ENCODE results near the gene ELAPOR1.

The ELAPOR1 gene

GRCh38 chr1:109116286-109116685, 2.4 kb downstream of the ELAPOR1 start:
- no peak overlapping the region for H3K27ac ChIP-seq (ENCODE audit: low read depth, low read length)
- H3K4me1 ChIP-seq (ENCODE audit: control insufficient read depth, insufficient read depth, low read length, unreplicated experiment) = peaks cover 12% of the 10 kb centered on the region
- peaks cover 28% of the 10 kb centered on the region for H3K27me3 ChIP-seq (ENCODE audit: insufficient read depth, low read length)
- no peaks in the 10 kb centered on the region for H3K36me3 ChIP-seq (ENCODE audit: insufficient read depth, low read length)
- H3K4me3 ChIP-seq (ENCODE audit: low read depth, low read length) = no peak overlapping the region
- H2AFZ ChIP-seq (ENCODE audit: low read length, unreplicated experiment) = no peak overlapping the region
- H3K79me2 ChIP-seq (ENCODE audit: control insufficient read depth, insufficient read depth, low read length, unreplicated experiment) = no peaks in the 10 kb centered on the region

GRCh38 chr1:109118089-109118488, 4.2 kb downstream of the ELAPOR1 start:
- H3K4me1 ChIP-seq (ENCODE audit: control insufficient read depth, insufficient read depth, low read length, unreplicated experiment) = peaks cover 7% of the 10 kb centered on the region
- no peak overlapping the region for H3K27ac ChIP-seq (ENCODE audit: low read depth, low read length)
- H2AFZ ChIP-seq (ENCODE audit: low read length, unreplicated experiment) = no peak overlapping the region
- no peaks in the 10 kb centered on the region for H3K79me2 ChIP-seq (ENCODE audit: control insufficient read depth, insufficient read depth, low read length, unreplicated experiment)
- H3K27me3 ChIP-seq (ENCODE audit: insufficient read depth, low read length) = peaks cover 26% of the 10 kb centered on the region
- H3K36me3 ChIP-seq (ENCODE audit: insufficient read depth, low read length) = no peaks in the 10 kb centered on the region
- no peak overlapping the region for H3K4me3 ChIP-seq (ENCODE audit: low read depth, low read length)

GRCh38 chr1:109120356-109120755, 6.4 kb downstream of the ELAPOR1 start:
- Histone ChIP-seq H3K36me3 (ENCODE audit: insufficient read depth, low read length) (no peaks in the 10 kb centered on the region), H3K27ac (ENCODE audit: low read depth, low read length) (no peak overlapping the region), H2AFZ (ENCODE audit: low read length, unreplicated experiment) (no peak overlapping the region), H3K27me3 (ENCODE audit: insufficient read depth, low read length) (peaks cover 5% of the 10 kb centered on the region; the same call in 1 of the 2 replicates), H3K79me2 (ENCODE audit: control insufficient read depth, insufficient read depth, low read length, unreplicated experiment) (no peaks in the 10 kb centered on the region), H3K4me3 (ENCODE audit: low read depth, low read length) (no peak overlapping the region), H3K4me1 (ENCODE audit: control insufficient read depth, insufficient read depth, low read length, unreplicated experiment) (no peaks in the 10 kb centered on the region)

- Histone ChIP-seq H3K36me3 (ENCODE audit: insufficient read depth, low read length) (no peaks in the 10 kb centered on the region), H3K4me3 (ENCODE audit: low read depth, low read length) (no peak overlapping the region), H3K27ac (ENCODE audit: low read depth, low read length) (no peak overlapping the region), H3K79me2 (ENCODE audit: control insufficient read depth, insufficient read depth, low read length, unreplicated experiment) (no peaks in the 10 kb centered on the region), H3K27me3 (ENCODE audit: insufficient read depth, low read length) (no peaks in the 10 kb centered on the region), H3K4me1 (ENCODE audit: control insufficient read depth, insufficient read depth, low read length, unreplicated experiment) (peaks cover 10% of the 10 kb centered on the region), H2AFZ (ENCODE audit: low read length, unreplicated experiment) (no peak overlapping the region)
Observed at GRCh38 chr1:109131059-109131458, 17.1 kb downstream of the ELAPOR1 start.

- Histone ChIP-seq H3K36me3 (ENCODE audit: insufficient read depth, low read length) (no peaks in the 10 kb centered on the region), H3K4me3 (ENCODE audit: low read depth, low read length) (no peak overlapping the region), H2AFZ (ENCODE audit: low read length, unreplicated experiment) (no peak overlapping the region), H3K27me3 (ENCODE audit: insufficient read depth, low read length) (no peaks in the 10 kb centered on the region), H3K4me1 (ENCODE audit: control insufficient read depth, insufficient read depth, low read length, unreplicated experiment) (peaks cover 10% of the 10 kb centered on the region), H3K27ac (ENCODE audit: low read depth, low read length) (no peak overlapping the region), H3K79me2 (ENCODE audit: control insufficient read depth, insufficient read depth, low read length, unreplicated experiment) (no peaks in the 10 kb centered on the region)
Observed at GRCh38 chr1:109131800-109132199, 17.9 kb downstream of the ELAPOR1 start.

GRCh38 chr1:109133002-109133706, 19.2 kb downstream of the ELAPOR1 start:
- H3K36me3 ChIP-seq (ENCODE audit: insufficient read depth, low read length) = no peaks in the 10 kb centered on the region
- no peaks in the 10 kb centered on the region for H3K79me2 ChIP-seq (ENCODE audit: control insufficient read depth, insufficient read depth, low read length, unreplicated experiment)
- H3K4me1 ChIP-seq (ENCODE audit: control insufficient read depth, insufficient read depth, low read length, unreplicated experiment) = peaks cover 10% of the 10 kb centered on the region
- no peak overlapping the region for H3K27ac ChIP-seq (ENCODE audit: low read depth, low read length)
- H3K27me3 ChIP-seq (ENCODE audit: insufficient read depth, low read length) = no peaks in the 10 kb centered on the region
- no peak overlapping the region for H3K4me3 ChIP-seq (ENCODE audit: low read depth, low read length)
- no peak overlapping the region for H2AFZ ChIP-seq (ENCODE audit: low read length, unreplicated experiment)

GRCh38 chr1:109133815-109134214, 19.9 kb downstream of the ELAPOR1 start:
- no peaks in the 10 kb centered on the region for H3K27me3 ChIP-seq (ENCODE audit: insufficient read depth, low read length)
- no peak overlapping the region for H3K27ac ChIP-seq (ENCODE audit: low read depth, low read length)
- H3K36me3 ChIP-seq (ENCODE audit: insufficient read depth, low read length) = no peaks in the 10 kb centered on the region
- H3K79me2 ChIP-seq (ENCODE audit: control insufficient read depth, insufficient read depth, low read length, unreplicated experiment) = no peaks in the 10 kb centered on the region
- H2AFZ ChIP-seq (ENCODE audit: low read length, unreplicated experiment) = no peak overlapping the region
- no peak overlapping the region for H3K4me3 ChIP-seq (ENCODE audit: low read depth, low read length)
- peaks cover 10% of the 10 kb centered on the region for H3K4me1 ChIP-seq (ENCODE audit: control insufficient read depth, insufficient read depth, low read length, unreplicated experiment)

GRCh38 chr1:109134423-109134822, 20.5 kb downstream of the ELAPOR1 start:
- Histone ChIP-seq H3K36me3 (ENCODE audit: insufficient read depth, low read length) (no peaks in the 10 kb centered on the region), H3K4me1 (ENCODE audit: control insufficient read depth, insufficient read depth, low read length, unreplicated experiment) (peaks cover 10% of the 10 kb centered on the region), H3K4me3 (ENCODE audit: low read depth, low read length) (no peak overlapping the region), H2AFZ (ENCODE audit: low read length, unreplicated experiment) (no peak overlapping the region), H3K27ac (ENCODE audit: low read depth, low read length) (no peak overlapping the region), H3K27me3 (ENCODE audit: insufficient read depth, low read length) (no peaks in the 10 kb centered on the region), H3K79me2 (ENCODE audit: control insufficient read depth, insufficient read depth, low read length, unreplicated experiment) (no peaks in the 10 kb centered on the region)

- no peaks in the 10 kb centered on the region for H3K79me2 ChIP-seq (ENCODE audit: control insufficient read depth, insufficient read depth, low read length, unreplicated experiment)
- no peak overlapping the region for H3K4me3 ChIP-seq (ENCODE audit: low read depth, low read length)
- peaks cover 10% of the 10 kb centered on the region for H3K4me1 ChIP-seq (ENCODE audit: control insufficient read depth, insufficient read depth, low read length, unreplicated experiment)
- H3K27ac ChIP-seq (ENCODE audit: low read depth, low read length) = no peak overlapping the region
- no peaks in the 10 kb centered on the region for H3K27me3 ChIP-seq (ENCODE audit: insufficient read depth, low read length)
- H3K36me3 ChIP-seq (ENCODE audit: insufficient read depth, low read length) = no peaks in the 10 kb centered on the region
- H2AFZ ChIP-seq (ENCODE audit: low read length, unreplicated experiment) = no peak overlapping the region
Observed at GRCh38 chr1:109135940-109136339, 22.0 kb downstream of the ELAPOR1 start.

- no peak overlapping the region for H3K27ac ChIP-seq (ENCODE audit: low read depth, low read length)
Observed at GRCh38 chr1:109136766-109137165, 22.9 kb downstream of the ELAPOR1 start.

GRCh38 chr1:109137958-109138357, 24.0 kb downstream of the ELAPOR1 start:
- no peak overlapping the region for H3K27ac ChIP-seq (ENCODE audit: low read depth, low read length)
- H2AFZ ChIP-seq (ENCODE audit: low read length, unreplicated experiment) = no peak overlapping the region

More at GRCh38 chr1:109136766-109137165, 22.9 kb downstream of the ELAPOR1 start:
- H3K4me1 ChIP-seq (ENCODE audit: control insufficient read depth, insufficient read depth, low read length, unreplicated experiment) = peaks cover 10% of the 10 kb centered on the region
- H3K27me3 ChIP-seq (ENCODE audit: insufficient read depth, low read length) = no peaks in the 10 kb centered on the region
- H2AFZ ChIP-seq (ENCODE audit: low read length, unreplicated experiment) = no peak overlapping the region
- H3K4me3 ChIP-seq (ENCODE audit: low read depth, low read length) = no peak overlapping the region
- no peaks in the 10 kb centered on the region for H3K79me2 ChIP-seq (ENCODE audit: control insufficient read depth, insufficient read depth, low read length, unreplicated experiment)
- H3K36me3 ChIP-seq (ENCODE audit: insufficient read depth, low read length) = no peaks in the 10 kb centered on the region

More at GRCh38 chr1:109137958-109138357, 24.0 kb downstream of the ELAPOR1 start:
- Histone ChIP-seq H3K4me3 (ENCODE audit: low read depth, low read length) (no peak overlapping the region), H3K27me3 (ENCODE audit: insufficient read depth, low read length) (no peaks in the 10 kb centered on the region), H3K36me3 (ENCODE audit: insufficient read depth, low read length) (no peaks in the 10 kb centered on the region), H3K4me1 (ENCODE audit: control insufficient read depth, insufficient read depth, low read length, unreplicated experiment) (peaks cover 10% of the 10 kb centered on the region), H3K79me2 (ENCODE audit: control insufficient read depth, insufficient read depth, low read length, unreplicated experiment) (no peaks in the 10 kb centered on the region)
